TTC549 (cell line): ENCODE measurements around the gene NUP210L.

Source experiments
- FAIRE-seq: peaks from 2 replicates; lab custom pipeline; 2012; peaks lifted over from hg19 to GRCh38; lab: Jason Lieb, UNC

Gene NUP210L

GRCh38 chr1:153944005-153944826 lies 210.7 kb downstream of the NUP210L start:
- no peak for FAIRE-seq

- no peak for FAIRE-seq
These were observed 211.9 kb downstream of the NUP210L start for GRCh38 chr1:153942766-153943549.
